Urinary bladder (tissue), 4 donors: Measurements from ENCODE around the gene NREP. TPM values are rescaled to one million over a fixed set of nuclear protein-coding genes. Genes with fewer than 3 reads are reported as not detected.
A peak's percentile ranks its signal among the peaks of the same experiment; 100 is the strongest.

Source experiments
- DNase-seq: peaks from one replicate; pipeline ENCODE4 v3.0.0-alpha.2; 2015; ENCODE audit errors: extremely low spot score
- H3K27ac ChIP-seq: one replicate; pipeline ENCODE4 v1.5.1; 2013; ENCODE audit warnings: low read depth, mild to moderate bottlenecking, moderate library complexity
- H3K36me3 ChIP-seq: one replicate; pipeline ENCODE4 v1.6.1; 2013; ENCODE audit warnings: mild to moderate bottlenecking, moderate library complexity; ENCODE audit not compliant: insufficient read depth
- H3K4me1 ChIP-seq: one replicate; pipeline ENCODE4 v1.6.1; 2013; ENCODE audit warnings: mild to moderate bottlenecking, moderate library complexity; ENCODE audit not compliant: insufficient read depth
- H3K4me3 ChIP-seq: one replicate; pipeline ENCODE4 v1.5.1; 2013; ENCODE audit warnings: low read depth, low read length
- WGBS: extraction: QIAGEN DNeasy Blood & Tissue Kit; methylation state at CpG from one replicate; pipeline ENCODE4 v1.1.7; 2013; 5-methylcytosine and 5-hydroxymethylcytosine counted together
- polyA plus RNA-seq: library from polyadenylated mRNA; stranded (reverse); fragments of 200-250 nt; gene quantifications from one replicate; pipeline ENCODE4 v1.2.3, GENCODE V29; 2013
- total RNA-seq: library from RNA; depleted of rRNA; stranded (reverse); fragments of >200 nt; gene quantifications from one replicate; pipeline ENCODE4 v1.2.3, GENCODE V29; 2014
- donor health status: healthy with polysubstance abuse.
- donor health status: healthy.

NREP gene
- total RNA-seq (372 TPM), polyA plus RNA-seq (24.6 TPM)

DNA sequence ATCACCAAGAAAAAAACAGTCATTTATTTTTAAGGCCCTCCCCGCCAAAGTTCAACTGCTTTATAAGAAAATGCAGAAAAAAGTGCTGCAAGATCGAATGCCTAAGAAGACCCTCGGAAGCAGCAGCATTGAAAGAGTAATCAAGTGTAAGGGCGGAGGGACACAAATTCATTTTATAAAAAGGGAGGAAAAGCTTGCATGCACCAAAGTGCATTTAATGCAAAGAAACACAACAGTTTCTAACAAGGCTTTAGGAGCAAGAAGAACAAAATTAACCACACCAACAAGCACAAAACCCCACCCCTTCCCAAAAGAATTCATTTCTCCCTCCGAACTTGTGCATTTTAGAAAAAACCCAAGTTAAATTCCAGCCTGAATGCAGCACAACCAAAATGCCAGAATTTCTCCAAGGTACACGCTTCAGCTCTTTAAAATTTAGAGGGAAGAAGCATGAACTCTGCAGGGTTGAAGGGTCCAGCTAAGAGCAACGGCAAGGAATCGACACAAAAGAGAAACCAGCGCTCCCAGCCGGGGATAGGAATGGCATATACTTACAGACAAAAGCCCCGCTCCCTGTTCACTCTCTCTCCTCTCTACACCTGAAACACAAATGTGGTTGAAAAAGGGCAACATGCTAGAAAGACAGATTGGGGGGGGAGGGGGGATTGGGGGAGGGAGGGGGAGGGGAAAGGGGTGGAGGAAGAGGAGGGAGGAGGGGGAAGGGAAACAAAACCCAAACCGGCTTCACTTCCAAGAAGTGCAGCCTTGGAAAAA, at the start of gene NREP:
NREP (minus strand) TSS at position 614 of the 774 bp plus-strand sequence. CDS start 1,422 bp downstream, outside the sequence.
- 2% methylated on average over 12 of the region's 12 CpGs for WGBS
- Histone ChIP-seq H3K36me3 (no peaks in the 10 kb centered on the region), H3K4me3 (peak within 1 kb of the TSS; percentile 71), H3K4me1 (no peaks in the 10 kb centered on the region), H3K27ac (peak within 1 kb of the TSS; percentile 73)
- peak; percentile 72 for DNase-seq

DNA sequence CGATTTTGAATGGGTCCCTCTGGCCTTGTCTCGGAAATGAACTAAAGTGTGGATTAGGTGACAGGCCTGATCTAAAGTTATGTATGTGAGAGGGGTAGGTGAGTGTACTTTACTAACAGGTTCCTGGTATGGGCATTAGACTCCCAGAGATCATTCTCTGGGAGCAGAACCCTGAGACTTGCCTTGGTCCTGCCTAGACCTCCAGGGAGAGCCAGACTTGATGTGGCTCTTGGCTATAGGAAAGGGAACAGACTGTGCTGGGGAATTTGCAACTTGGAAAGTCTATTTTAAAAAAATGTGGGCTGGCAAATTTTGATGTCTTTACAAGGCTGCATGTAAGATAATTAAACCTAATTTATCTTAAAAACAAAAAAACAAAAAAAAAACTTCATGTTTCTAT, 49.8 kb upstream of the NREP start:
- Histone ChIP-seq H3K4me3 (no peak overlapping the region), H3K4me1 (no peaks in the 10 kb centered on the region), H3K36me3 (no peaks in the 10 kb centered on the region), H3K27ac (no peak overlapping the region)
- no peak for DNase-seq
- WGBS = 94% methylated on average over 2 of the region's 2 CpGs

DNA sequence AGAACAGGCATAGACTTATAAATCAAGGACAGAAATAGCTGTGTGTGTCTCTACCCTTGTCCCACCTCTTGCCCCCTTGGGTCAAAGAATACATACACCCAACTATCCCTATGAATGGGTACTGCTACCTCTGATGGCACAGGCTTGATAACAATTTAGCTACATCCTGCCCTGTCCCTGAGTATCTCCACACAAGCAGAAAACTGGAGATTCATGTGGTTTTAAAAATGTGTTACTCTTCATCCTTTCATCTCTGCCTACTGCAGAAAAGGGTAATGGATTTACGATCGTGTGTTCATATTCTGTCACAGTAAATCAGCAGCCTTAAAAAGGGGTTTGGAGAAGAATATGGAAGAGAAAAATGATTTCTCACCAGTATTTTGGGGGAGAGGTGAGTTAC, 49.2 kb upstream of the NREP start:
- H3K36me3 ChIP-seq = no peaks in the 10 kb centered on the region
- no peak overlapping the region for H3K27ac ChIP-seq
- 96% methylated on average over 2 of the region's 2 CpGs for WGBS
- DNase-seq = no peak
- H3K4me1 ChIP-seq = no peaks in the 10 kb centered on the region
- no peak overlapping the region for H3K4me3 ChIP-seq

- DNase-seq = no peak
- H3K4me1 ChIP-seq = no peaks in the 10 kb centered on the region
- H3K4me3 ChIP-seq = no peak overlapping the region
- H3K27ac ChIP-seq = no peak overlapping the region
- 90% methylated on average over 2 of the region's 2 CpGs for WGBS
- H3K36me3 ChIP-seq = no peaks in the 10 kb centered on the region
These were observed 48.1 kb upstream of the NREP start for GRCh38 chr5:111805071-111805470.

DNA sequence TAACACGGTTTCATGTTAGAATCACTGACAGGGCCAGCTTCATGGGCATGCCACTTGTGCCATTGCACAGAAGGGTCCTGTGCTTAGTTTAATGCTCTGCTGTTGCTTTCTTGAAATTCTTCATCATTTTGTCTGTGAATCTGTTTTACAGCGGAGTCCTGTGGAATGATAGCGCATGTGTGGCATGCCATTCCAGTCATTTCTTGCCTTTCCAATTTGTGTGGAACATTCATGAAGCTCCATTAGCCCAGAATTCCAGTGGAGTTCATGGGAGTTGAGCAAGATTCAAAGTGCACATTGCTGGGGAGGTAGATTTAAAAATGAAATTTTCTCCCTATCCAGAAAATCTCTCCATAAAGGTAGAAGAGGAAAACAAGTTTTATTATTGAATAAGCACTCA, 43.4 kb upstream of the NREP start:
- H3K36me3 ChIP-seq = no peaks in the 10 kb centered on the region
- H3K27ac ChIP-seq = no peak overlapping the region
- WGBS = 66% methylated on average over 3 of the region's 3 CpGs
- H3K4me1 ChIP-seq = no peaks in the 10 kb centered on the region
- no peak overlapping the region for H3K4me3 ChIP-seq
- no peak for DNase-seq

GRCh38 chr5:111795142-111795541, 38.1 kb upstream of the NREP start:
- Histone ChIP-seq H3K4me3 (no peak overlapping the region), H3K36me3 (no peaks in the 10 kb centered on the region), H3K4me1 (no peaks in the 10 kb centered on the region), H3K27ac (no peak overlapping the region)
- 85% methylated on average over 1 of the region's 1 CpG for WGBS
- no peak for DNase-seq

DNA sequence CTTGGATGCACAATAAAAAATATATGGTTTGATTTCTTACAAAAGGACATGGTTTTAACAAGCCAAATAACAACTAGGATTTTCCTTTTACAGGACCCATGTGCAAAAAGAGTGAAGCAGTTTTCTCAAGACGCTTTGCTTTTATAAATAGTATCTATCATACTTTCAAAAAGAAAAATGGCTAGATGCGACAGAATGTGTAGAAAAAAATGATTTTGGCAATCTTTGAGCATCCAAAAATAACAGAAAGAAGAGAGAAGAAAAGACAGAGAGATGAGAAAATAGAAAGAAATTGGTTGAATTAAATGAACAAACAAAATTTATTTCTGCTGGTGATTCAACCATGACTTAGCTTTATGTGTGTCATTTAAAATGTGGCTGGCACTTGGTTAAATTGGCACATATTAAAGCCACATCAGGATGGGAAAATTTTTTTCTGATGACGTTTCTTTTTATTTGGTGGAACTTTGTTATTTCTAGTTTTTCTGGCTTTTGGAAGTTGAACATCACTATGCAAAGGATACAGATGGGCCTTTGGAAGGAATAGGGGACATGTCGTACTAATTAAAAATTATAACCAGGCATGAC, 35.6 kb upstream of the NREP start:
- H3K4me1 ChIP-seq = no peaks in the 10 kb centered on the region
- no peak overlapping the region for H3K27ac ChIP-seq
- H3K36me3 ChIP-seq = no peaks in the 10 kb centered on the region
- no peak overlapping the region for H3K4me3 ChIP-seq
- no peak for DNase-seq
- WGBS = 80% methylated on average over 4 of the region's 4 CpGs

DNA sequence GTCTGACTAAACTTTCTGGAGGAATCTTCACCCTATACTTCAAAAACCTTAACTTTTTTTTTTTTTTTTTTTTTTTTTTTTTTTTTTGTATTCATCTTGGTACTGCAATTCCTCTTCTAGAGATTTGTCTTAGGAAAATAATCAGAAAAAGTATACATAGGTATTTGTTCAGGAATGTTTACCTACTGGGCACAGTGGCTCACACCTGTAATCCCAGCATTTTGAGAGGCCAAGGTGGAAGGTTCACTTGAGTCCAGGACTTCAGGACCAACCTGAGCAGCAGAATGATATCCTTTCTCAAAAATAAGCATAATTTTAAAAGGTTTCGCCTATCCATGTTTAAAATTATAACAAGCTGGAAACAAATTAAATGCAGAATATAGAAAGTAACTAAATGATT, 33.3 kb upstream of the NREP start:
- no peak for DNase-seq
- Histone ChIP-seq H3K27ac (no peak overlapping the region), H3K4me3 (no peak overlapping the region), H3K36me3 (no peaks in the 10 kb centered on the region), H3K4me1 (no peaks in the 10 kb centered on the region)
- WGBS = 100% methylated on average over 1 of the region's 1 CpG

DNA sequence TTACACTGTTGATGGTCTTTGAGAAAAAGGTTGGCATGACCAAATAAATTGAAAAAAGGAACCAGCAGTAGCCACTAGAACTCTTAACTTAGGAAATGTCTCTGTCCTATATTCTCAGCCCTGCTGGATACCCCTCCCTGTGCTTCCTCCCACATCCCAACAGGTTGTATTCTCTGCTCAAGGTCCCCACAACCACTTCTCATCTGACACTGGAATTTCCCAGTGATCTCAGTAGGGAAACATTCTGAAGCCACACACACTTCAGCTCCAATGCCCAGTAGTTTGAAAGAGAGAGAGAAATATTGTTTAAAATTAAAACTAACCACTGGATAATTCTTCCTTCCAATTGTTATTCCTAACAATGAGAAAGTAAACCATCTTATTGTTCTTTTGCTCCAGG, 30.0 kb upstream of the NREP start:
- no peaks in the 10 kb centered on the region for H3K4me1 ChIP-seq
- H3K36me3 ChIP-seq = no peaks in the 10 kb centered on the region
- DNase-seq = no peak
- H3K27ac ChIP-seq = no peak overlapping the region
- H3K4me3 ChIP-seq = no peak overlapping the region

- Histone ChIP-seq H3K4me3 (no peak overlapping the region), H3K36me3 (no peaks in the 10 kb centered on the region), H3K27ac (no peak overlapping the region), H3K4me1 (no peaks in the 10 kb centered on the region)
- no peak for DNase-seq
- WGBS = 77% methylated on average over 3 of the region's 3 CpGs
These were observed 27.6 kb upstream of the NREP start for GRCh38 chr5:111784491-111785181.

GRCh38 chr5:111783537-111783936, 26.5 kb upstream of the NREP start:
- DNase-seq = no peak
- no peaks in the 10 kb centered on the region for H3K4me1 ChIP-seq
- H3K36me3 ChIP-seq = no peaks in the 10 kb centered on the region
- 73% methylated on average over 3 of the region's 3 CpGs for WGBS
- no peak overlapping the region for H3K4me3 ChIP-seq
- no peak overlapping the region for H3K27ac ChIP-seq

DNA sequence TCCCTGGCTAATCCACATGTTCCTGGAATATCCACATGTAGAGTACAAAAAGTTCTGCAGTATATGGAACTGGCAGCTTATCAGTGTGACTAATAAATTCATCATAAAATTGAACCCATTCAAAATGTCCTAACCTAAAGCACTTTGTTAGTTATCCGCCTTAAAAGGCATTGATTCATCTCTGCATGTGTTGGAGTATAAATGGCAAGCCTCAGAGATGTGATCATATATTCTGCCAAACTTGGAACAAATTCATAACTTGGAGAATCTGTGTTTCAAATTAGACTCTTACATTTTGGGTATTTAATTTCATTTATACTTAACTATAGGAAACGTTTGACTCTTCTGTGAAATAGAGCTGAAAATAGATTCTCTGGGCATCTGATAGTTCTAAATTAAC, 25.2 kb upstream of the NREP start:
- H3K4me1 ChIP-seq = no peaks in the 10 kb centered on the region
- no peak overlapping the region for H3K27ac ChIP-seq
- WGBS = 79% methylated on average over 2 of the region's 2 CpGs
- no peak overlapping the region for H3K4me3 ChIP-seq
- no peak for DNase-seq
- no peaks in the 10 kb centered on the region for H3K36me3 ChIP-seq

- Histone ChIP-seq H3K4me1 (no peaks in the 10 kb centered on the region), H3K36me3 (no peaks in the 10 kb centered on the region), H3K27ac (no peak overlapping the region), H3K4me3 (no peak overlapping the region)
- WGBS = 77% methylated on average over 6 of the region's 6 CpGs
- no peak for DNase-seq
These were observed 24.2 kb upstream of the NREP start for GRCh38 chr5:111781200-111781599.

DNA sequence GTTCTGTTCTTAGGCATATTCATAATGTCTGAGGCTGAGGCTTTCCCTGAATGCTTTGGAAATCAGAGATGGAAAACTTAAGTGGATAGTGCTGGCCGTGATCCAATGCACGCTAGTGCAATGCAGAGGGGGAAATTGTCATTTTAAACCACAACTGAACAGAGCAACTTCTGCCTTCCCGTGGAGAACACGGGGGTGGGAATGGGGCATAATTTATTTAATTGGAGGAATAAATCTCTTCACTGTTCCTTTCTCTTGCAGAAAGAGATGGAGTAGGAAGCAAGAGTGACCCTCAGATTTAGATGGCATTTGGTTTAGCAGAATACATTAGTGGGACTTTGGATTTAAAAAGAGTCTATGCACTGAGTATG, 22.9 kb upstream of the NREP start:
- no peaks in the 10 kb centered on the region for H3K36me3 ChIP-seq
- no peak for DNase-seq
- 13% methylated on average over 4 of the region's 4 CpGs for WGBS
- no peaks in the 10 kb centered on the region for H3K4me1 ChIP-seq
- H3K27ac ChIP-seq = no peak overlapping the region
- H3K4me3 ChIP-seq = no peak overlapping the region
